ENCODE data around the gene GPC6.

DNA sequence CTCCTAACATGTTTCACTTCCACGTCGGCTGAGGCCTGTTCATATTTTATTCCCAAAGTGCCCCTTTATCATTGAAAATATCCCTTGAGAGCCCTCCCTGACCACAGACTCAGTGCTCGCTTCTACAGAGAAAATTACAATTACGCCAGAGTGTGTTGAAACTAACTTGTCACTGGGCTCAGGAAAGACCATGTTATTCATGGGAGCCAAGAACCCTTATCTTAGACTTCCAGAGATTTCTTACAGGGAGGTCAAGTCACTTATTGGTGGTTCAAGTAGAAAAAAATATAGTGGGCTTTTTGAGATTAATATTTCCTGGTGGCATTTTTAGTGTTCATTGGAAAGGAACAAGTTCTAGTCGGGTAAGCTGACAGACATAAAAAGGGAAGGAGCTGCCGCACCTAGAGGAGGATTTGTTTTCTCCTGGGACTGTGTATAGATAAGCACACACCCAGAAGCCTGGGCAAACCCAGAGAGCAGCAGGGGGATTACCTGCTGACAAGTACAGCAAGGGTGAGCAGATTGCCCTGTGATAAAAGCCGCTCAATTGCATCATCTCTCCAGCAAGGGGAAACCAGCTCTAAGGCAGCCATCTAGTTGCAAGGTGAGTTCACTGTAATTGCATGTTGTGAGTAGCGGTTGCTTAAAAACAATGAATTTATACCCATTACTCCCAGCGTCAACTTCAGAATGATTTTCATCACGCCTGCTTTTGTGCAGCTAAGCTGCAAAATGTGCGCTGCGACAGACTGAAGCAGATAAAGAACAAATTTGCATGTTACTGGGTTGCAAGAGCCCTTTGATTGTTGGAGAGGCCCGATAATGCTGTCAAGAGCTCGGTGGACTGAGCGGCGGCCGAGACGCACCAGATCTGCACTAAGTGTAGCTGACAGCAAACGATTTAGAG, 1206.7 kb downstream of the GPC6 start:
- TF ChIP-seq L3MBTL2 (conservative IDR thresholded peaks at IDR 0.05): no peak
- no peak for TF ChIP-seq SUZ12 (IDR thresholded peaks at IDR 0.05)
- no peak for TF ChIP-seq NFRKB (IDR thresholded peaks at IDR 0.05)
- no peak for TF ChIP-seq FOXM1 (IDR thresholded peaks at IDR 0.05; ENCODE audit: borderline replicate concordance)
- TF ChIP-seq BHLHE40 (IDR thresholded peaks at IDR 0.05; ENCODE audit: borderline replicate concordance): no peak
- TF ChIP-seq TARDBP (IDR thresholded peaks at IDR 0.05): no peak
- TF ChIP-seq ZNF384 (IDR thresholded peaks at IDR 0.05): no peak
- TF ChIP-seq, protein P1, sequence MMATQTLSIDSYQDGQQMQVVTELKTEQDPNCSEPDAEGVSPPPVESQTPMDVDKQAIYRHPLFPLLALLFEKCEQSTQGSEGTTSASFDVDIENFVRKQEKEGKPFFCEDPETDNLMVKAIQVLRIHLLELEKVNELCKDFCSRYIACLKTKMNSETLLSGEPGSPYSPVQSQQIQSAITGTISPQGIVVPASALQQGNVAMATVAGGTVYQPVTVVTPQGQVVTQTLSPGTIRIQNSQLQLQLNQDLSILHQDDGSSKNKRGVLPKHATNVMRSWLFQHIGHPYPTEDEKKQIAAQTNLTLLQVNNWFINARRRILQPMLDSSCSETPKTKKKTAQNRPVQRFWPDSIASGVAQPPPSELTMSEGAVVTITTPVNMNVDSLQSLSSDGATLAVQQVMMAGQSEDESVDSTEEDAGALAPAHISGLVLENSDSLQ (IDR thresholded peaks at IDR 0.05): no peak
